HG02610 (cell line): ENCODE results near the gene CEP20.
"Not testable (repeated sequence)": the region's sequence is repeated elsewhere in the genome, so short reads cannot be mapped to it uniquely, and the experiment has no call there.

ENCODE experiments used
- ATAC-seq: cut with Tn5 transposase; IDR thresholded peaks from one replicate; pipeline ENCODE4 v1.9.1; 2021; ENCODE audit warnings: mild to moderate bottlenecking, moderate library complexity; ENCODE audit not compliant: unreplicated experiment

CEP20 gene

DNA sequence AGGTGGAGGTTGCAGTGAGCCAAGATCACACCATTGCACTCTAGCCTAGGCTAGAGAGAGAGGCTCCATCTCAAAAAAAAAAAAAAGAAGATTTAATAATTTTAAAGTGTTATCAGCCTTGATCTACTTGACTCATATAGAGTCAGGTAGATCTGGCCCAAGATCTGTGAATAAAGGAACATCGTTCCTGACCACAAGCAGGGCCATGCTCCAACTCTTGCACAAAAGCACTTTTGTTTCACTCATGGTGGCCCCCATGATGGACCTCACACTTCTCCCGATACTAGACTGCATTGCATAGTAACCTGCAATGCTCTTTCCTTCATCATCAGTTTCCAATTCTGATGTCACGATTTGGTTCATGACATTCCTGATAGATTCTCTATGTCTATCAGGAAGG, 26.4 kb downstream of the CEP20 start:
- ATAC-seq: no peak

DNA sequence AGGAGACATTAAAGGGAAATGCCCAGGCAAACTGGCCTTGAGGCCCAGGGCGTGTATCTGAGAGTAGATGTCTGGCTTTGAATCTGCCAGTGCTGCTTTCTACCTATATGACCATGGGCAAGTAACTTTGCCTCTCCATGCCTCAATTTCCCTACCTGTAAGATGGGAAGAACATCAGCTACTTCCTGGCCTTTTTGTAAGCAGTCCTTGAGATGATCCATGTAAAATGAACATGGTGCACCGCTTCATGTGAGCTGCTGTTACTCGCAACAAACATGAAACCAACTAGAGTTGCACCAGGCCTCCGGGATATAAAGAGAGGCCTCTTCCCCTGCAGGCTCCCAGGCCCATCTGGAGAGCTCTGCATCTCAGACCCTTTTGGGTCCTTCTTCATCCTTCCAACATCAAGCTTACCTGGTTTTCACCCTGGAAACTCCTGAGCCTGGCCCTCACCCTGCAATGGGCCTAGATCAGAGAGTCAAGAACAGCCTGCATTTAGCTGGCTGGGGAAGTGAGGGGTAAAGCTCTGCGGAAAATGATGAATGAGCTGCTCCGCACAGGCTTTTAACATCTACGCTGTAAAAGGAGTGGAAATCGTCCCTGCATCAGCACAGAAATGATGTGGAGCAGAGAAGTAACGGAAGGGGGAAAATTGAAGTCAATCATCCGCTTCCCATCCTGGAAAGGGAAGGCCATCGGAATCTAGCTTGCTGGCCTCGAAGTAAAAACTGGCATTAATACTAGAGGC, 29.3 kb downstream of the CEP20 start:
- no peak for ATAC-seq

DNA sequence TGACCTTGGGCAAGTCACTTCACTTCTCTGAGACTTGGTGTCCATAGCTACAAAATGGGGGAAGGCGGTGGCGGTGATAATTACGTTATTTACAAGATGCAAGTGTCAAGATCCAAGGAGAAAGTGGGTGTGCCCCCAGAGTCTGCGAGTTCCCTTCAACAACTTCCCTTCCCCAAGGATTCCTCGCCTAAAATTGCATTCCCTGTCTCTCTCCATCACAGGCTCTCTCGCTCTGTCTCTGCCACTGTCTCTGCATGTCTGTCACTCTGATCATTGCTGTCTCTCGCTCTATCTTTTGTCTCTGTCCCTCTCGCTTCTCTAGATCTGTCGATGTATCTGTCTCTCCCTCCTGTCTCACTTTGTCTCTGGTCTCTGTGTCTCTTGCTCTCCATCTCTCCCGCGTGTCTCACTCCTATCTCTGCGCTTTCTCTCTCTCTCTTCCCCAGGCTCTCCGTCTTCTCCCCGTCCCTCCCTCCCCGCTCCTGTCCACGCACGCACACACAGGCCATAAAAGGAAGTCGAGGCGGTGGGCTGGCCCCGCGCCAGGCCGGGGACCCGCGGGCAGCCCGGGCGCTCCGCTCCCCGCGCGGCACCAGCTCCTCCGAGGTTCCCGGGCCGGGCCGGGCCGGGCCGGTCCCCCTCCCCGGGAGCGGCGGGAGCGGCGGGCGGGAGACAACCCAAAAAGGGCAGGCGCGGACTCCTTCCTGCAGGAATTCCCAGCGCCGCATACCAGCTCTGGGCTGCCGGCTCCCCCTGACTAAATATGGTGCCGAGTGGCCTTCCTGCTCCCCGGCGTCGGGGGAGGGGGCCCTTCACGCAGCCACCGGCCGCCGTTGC, 30.5 kb downstream of the CEP20 start:
- ATAC-seq: no peak

DNA sequence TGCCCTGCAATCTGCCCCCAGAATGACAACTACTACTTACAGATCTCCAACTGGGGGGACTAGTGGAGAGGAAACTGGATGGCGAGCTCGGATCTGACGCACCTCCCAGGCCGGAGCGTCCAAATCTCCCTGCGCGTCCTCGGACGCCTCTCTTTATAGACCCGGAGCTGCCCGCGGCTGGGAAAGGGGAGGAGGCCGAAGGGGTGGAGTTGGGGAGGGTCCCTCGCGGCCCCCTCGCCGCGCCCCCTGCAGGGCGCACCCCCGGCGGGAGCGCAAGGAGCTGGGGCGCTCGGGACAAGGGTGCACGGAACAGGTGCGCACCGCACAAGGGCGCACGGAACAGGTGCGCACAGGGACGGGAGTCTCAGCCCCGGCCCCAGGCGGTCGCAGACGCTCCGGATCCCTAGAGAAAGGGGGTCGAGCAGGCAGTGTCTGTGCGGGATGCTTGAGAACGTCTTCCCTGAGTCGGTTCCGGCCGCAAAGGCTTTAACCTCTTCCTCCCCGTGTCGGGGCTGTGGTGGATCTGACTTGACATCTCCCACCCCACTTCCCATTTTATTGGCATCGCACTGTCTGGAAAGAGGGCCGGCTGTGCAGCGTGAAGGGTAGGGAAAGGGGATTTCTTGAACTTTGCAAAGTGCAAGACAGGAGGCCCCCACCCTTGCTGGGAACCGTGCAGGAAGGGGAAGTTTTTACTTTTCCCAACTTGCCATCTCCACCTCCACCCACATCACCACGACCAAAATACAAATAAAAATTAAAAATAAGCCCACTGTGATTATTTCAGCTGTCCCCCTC, 31.3 kb downstream of the CEP20 start, which contains the start of gene MYH11:
TSS of gene MYH11 (minus strand) at position 128 of the 798 bp plus-strand sequence. CDS start 18,776 bp downstream, outside the sequence.
- ATAC-seq: no peak

DNA sequence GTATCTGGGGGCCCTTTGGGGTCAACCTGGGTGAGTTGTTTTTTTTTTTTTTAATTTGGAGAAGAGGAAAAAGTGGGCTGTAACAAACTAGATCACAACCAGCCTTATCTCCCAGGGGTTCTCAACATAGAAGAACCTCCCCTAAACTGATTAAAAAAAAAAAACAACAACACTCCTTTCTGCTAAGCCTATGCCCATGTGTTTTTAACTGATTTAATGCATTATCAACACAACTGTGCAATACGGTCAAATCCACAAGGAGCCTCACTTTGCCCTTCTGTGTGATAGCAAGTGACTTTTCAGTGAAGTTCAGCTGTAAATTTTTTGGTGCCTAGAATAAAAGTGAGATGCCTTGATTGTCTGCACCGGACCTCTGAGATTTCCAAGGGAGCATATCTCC, 32.2 kb downstream of the CEP20 start:
- no peak for ATAC-seq

DNA sequence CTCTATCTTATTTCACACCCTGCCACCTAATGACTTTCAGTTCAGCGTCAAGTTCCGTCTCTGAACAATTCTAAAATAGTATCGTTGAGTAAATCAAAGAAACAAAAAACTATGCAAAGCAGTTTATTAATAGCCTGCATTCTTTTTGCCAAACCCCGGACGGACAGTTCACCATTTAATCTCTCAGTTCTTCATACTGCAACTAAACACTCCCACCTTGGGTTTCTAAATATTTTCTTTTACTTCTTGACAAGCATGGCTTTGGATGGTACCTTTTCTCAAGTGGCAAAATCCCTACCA, 32.7 kb downstream of the CEP20 start:
- peak; percentile 75 for ATAC-seq

DNA sequence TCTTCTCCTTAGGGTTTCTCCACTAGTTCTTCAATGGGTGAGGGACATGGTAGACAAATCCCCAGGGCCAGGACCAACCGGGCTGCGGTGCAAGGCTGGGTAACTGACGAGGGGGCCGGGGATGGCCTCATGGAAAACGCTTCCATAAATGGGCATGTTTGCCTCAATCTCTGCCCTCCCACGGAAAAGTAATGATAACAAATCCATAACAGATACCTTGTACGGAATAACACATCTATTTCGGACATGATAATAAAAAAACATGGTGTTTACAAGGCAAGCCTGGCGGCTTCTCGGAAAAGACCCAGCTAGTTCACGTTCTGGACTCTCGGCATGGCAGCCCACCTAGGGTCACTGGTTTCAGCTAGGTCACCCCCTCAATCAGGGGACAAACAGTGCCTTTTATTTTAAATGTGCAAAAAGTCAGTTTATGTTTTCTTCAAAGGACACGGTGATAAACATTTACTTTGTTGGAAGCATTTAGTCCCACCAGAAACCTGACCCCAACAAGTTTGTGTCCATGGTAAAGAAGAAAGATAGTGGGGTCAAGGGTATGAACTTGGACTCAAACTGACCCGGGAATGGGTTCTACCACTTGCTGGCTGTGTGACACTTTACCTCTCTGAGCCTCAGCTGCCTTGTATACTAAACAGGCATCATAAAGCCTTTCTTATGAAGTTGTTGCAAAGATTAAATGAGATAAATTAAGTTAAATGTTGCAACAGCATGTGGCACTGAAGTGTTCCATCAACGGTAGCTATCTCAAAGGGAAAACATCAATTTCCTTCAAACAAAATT, 33.3 kb downstream of the CEP20 start:
- no peak for ATAC-seq

DNA sequence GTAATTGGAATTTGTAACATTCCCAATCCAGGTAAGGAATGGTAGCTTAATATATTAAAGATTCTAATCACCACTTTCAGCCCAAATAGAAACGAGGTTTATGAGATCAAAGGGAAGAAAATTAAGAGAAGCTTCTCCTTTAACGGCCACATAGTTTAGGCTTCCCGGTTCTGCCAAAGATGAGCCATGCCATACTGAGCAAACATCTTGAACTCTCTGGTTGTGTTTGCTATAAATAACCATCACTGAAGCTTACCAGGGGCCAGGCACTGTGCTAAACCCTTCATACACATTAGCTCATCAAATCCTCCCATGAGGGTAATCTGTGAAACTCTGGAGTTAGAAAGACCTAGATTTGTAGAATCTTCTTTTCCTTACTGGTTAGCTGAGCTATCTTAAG, 34.3 kb downstream of the CEP20 start:
- ATAC-seq: no peak

DNA sequence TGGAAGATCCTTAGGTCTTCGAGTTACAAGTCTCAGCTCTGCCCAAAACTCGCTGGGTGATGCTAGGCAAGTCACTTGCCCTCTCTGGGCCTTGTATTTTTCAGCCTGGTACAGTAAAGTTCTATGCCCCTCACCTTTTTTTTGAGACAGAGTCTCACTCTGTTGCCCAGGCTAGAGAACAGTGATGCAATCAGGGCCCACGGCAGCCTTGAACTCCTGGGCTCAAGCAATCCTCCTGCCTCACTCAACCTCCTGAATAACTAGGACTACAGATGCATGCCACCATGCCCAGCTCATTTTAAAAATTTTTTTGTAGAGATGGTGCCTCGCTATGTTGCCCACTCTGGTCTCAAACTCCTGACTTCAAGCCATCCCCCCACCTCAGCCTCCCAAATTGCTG, 35.4 kb downstream of the CEP20 start:
- ATAC-seq: no peak

DNA sequence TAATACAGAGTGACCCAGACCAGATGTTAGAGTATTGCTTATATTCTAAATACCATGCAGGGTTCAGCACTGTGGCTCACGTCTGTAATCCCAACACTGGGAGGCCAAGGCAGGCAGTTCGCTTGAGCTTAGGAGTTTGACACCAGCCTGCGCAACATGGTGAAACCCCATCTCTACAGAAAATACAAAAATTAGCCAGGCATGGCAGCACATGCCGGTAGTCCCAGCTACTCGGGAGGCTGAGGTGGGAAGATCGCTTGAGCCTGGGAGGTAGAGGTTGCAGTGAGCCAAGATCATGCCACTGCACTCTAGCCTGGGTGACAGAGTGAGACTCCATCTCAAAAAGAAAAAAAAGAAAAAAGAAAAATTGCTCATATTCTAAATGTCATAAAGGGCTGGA, 37.8 kb downstream of the CEP20 start:
- not testable (repeated sequence) for ATAC-seq

DNA sequence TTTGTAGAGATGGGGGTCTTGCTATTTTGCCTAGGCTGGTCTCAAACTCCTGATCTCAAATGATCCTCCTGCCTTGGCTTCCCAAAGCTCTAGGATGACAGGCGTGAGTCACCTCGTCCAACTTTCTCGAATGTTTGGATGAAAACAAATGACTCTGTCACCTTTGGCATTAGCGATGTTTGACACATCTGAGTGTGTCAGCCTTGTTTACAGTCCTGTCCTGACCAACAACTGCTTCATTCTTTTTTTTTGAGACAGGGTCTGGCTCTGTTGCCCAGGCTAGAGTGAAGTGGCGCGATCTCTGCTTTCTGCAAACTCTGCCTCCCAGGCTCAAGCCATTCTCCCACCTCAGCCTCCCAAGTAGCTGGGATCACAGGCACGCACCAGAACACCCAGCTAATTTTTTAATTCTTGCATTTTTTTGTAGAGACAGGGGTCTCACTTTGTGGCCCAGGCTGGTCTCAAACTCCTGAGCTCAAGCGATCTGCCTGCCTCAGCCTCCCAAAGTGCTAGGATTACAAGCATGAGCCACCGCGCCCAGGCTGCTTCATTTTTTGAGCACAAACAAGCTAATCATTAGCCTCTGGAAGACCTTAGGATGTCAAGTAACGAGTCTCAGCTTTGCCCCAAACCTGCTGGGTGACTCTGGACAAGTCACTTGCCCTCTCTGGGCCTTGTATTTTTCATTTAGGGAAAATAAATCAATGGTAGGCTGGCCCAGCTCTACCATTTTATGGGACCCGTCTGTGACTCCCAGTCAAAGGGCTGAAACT, 39.0 kb downstream of the CEP20 start:
- no peak for ATAC-seq

DNA sequence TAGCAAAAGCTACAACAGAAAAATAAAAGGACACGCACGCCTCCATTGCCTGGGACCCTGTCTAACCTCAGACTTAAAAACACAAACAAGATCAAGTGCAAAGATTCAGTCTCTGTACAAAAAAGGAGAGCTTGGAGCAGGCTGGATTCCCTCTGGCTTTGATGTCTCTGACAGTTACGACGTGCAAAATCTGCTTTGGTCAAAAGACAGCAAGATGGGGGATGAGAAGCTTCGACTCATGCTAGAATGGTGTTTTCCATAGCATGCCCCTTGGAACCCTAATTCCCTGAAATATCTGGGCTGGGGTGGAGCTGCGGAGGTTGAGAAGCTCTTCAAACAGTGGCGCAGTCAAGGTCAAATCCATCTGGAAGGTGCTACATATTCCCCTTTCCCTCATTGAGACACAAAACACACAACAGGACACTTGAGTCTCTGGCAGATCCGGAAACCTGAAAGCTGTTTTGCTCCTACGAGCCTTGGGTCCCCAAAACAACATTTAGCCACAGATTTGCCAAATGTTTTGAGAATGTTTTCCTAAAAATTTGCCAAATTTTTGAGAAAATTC, 40.7 kb downstream of the CEP20 start:
- ATAC-seq: no peak

DNA sequence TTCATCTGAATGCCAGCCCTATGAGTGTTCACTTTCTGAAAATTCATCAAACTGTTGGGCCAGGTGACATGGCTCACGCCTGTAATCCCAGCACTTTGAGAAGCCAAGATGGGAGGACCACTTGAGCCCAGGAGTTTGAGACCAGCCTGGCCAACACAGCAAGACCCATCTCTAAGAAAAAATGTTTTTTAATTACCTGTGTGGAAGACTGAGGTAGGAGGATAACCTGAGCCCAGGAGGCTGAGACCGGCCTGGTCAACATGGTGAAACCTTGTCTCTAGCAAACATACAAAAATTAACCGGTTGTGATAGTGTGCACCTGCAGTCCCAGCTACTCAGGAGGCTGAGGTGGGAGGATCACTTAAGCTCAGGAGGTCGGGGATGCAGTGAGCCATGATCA, 41.9 kb downstream of the CEP20 start:
- no peak for ATAC-seq

DNA sequence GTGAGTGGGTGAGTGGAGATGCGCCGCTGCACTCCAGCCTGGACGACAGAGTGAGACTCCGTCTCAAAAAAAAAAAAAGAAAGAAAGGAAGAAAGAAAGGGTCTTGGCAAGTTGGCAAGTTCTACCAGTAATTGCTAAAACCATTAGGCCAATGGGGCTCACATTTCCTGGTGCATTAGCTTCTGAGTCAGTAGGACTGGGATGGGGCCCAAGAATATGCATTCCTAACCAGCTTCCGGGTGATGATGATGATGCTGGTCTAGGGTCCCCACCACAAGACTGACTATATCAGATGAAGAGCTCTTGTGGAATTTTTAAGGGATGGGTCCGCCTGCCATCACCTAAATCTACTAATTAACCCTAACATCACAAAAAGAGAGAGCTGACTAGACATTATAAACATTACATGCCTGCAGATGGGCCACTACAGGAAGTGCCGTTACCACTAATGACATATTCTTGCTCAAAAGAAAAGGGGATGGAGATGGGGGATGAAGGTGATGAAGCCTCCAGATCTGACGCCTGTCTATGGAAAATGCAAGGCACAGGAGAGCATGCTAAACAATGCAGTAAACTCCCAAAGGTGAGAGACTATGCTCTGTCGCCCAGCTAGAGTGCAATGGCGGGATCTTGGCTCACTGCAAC, 44.6 kb downstream of the CEP20 start:
- ATAC-seq: no peak

DNA sequence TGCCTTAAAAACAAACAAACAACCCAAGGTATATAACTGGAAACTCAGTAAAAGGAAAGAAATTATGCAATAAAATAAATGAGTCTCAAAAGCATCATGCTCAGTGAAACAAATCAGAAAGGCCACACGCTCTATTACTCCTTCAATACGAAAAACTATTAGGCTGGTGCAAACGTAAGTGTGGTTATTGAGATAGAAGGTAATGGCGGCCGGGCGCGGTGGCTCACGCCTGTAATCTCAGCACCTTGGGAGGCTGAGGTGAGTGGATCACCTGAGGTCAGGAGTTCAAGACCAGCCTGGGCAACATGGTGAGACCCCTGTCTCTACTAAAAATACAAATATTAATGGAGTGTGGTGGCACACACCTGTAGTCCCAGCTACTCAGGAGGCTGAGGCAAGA, 49.2 kb downstream of the CEP20 start:
- ATAC-seq: not testable (repeated sequence)

DNA sequence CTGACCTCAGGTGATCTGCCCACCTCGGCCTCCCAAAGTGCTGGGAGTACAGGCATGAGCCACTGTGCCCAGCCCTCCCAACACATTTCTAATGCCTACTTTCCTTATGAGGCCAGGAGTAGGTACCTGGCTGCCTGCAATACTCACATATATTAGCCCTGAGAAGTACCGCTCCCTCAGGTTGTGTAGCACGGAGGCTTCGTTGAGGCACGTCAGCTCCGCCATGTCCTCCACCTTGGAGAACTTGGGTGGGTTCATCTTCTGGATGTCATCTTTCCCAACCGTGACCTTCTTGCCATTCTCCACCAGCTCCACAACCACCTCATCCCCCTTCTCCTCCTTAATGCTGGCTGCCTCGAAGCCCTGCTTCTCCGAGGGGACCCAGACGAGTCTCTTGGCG, 50.6 kb downstream of the CEP20 start:
- ATAC-seq: no peak

DNA sequence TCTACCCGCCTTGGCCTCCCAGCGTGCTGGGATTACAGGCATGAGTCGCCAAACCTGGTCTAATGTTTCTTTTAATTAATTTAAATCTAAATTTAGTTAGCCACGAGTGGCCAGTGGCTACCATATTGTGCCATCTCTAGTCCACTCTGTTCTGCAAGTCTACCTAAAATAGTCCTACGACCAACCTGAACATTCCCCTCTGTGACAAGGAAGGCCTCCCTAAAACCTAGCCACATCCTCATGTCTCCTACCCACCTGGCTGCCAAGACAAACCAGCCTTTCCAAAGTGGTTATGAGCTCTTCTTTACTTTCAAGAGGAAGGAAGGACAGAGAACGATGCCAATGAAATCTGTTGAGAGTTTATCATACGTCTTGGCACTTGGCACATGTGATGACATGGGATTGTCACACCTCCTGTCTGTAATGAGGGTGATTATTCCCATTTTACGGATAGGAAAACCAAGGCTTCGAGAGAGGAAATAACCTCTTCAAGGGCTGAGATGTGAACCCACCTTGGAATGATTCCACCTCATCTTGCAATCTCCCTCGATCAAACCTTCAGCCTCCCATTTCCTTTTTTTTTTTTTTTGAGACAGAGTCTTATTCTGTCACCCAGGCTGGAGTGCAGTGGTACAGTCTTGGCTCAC, 51.3 kb downstream of the CEP20 start:
- ATAC-seq: no peak

DNA sequence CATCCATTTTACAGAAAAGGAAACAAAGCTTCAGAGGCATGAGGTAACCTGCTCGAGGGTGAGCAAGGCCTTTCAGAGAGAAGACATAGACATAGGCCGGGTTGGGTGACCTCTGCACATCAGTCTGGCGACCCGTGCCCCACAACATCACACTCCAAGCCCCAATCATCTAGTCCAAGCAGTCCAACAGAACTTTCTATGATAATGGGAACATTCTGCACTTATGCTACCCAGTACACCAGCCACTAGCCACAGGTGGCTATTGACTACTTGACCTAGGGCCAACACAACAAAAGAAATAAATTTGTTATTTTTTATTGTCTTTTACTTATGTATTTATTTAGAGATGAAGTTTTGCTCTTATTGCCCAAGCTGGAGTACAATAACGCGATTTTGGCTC, 52.3 kb downstream of the CEP20 start:
- no peak for ATAC-seq
